Measurements from ENCODE around the gene TTC23.
"Not testable (repeated sequence)": the region's sequence is repeated elsewhere in the genome, so short reads cannot be mapped to it uniquely, and the experiment has no call there.

TTC23 gene

GRCh38 chr15:99248000-99248715 lies 1.2 kb downstream of the TTC23 start:
- no peak for DNase-seq

GRCh38 chr15:99247062-99247461 lies 2.3 kb downstream of the TTC23 start:
- no peak for DNase-seq

- no peak for DNase-seq
Observed at GRCh38 chr15:99244306-99244705, 5.1 kb downstream of the TTC23 start.

GRCh38 chr15:99241752-99242151 lies 7.6 kb downstream of the TTC23 start:
- no peak for DNase-seq

GRCh38 chr15:99239545-99240198 lies 9.7 kb downstream of the TTC23 start:
- no peak for DNase-seq

GRCh38 chr15:99238849-99239248 lies 10.5 kb downstream of the TTC23 start:
- DNase-seq, result no peak

GRCh38 chr15:99234160-99234559 lies 15.2 kb downstream of the TTC23 start:
- DNase-seq, result not testable (repeated sequence)

GRCh38 chr15:99232740-99233139 lies 16.6 kb downstream of the TTC23 start:
- DNase-seq, result no peak

GRCh38 chr15:99230867-99231266 lies 18.5 kb downstream of the TTC23 start:
- no peak for DNase-seq

GRCh38 chr15:99228120-99228770 lies 21.1 kb downstream of the TTC23 start:
- DNase-seq, result no peak

- no peak for DNase-seq
Observed at GRCh38 chr15:99226802-99227201, 22.6 kb downstream of the TTC23 start.

- DNase-seq, result no peak
Observed at GRCh38 chr15:99224372-99225214, 24.8 kb downstream of the TTC23 start.

- peak; percentile 55 for DNase-seq
Observed at GRCh38 chr15:99213187-99213811, 36.1 kb downstream of the TTC23 start.

- DNase-seq, result no peak
Observed at GRCh38 chr15:99212406-99212805, 37.0 kb downstream of the TTC23 start.

GRCh38 chr15:99211926-99212325 lies 37.5 kb downstream of the TTC23 start:
- DNase-seq, result no peak

- DNase-seq, result no peak
Observed at GRCh38 chr15:99210334-99210733, 39.0 kb downstream of the TTC23 start.

- DNase-seq, result no peak
Observed at GRCh38 chr15:99209326-99209725, 40.1 kb downstream of the TTC23 start.

GRCh38 chr15:99207672-99208071 lies 41.7 kb downstream of the TTC23 start:
- DNase-seq, result no peak

- DNase-seq, result no peak
Observed at GRCh38 chr15:99202176-99202552, 47.2 kb downstream of the TTC23 start.

GRCh38 chr15:99201408-99202175 lies 47.8 kb downstream of the TTC23 start:
- DNase-seq, result no peak

GRCh38 chr15:99197856-99198255 lies 51.5 kb downstream of the TTC23 start:
- no peak for DNase-seq

GRCh38 chr15:99192181-99192580 lies 57.2 kb downstream of the TTC23 start:
- not testable (repeated sequence) for DNase-seq
